ENCODE data around the gene EFCAB6.

Gene EFCAB6

GRCh38 chr22:43633631-43634285 lies 178.3 kb downstream of the EFCAB6 start:
- DNase-seq = no peak

- DNase-seq = no peak
Observed at GRCh38 chr22:43631846-43632245, 180.3 kb downstream of the EFCAB6 start.

- no peak for DNase-seq
Observed at GRCh38 chr22:43631201-43631600, 180.9 kb downstream of the EFCAB6 start.

- DNase-seq = no peak
Observed at GRCh38 chr22:43630451-43630850, 181.7 kb downstream of the EFCAB6 start.

- DNase-seq = no peak
Observed at GRCh38 chr22:43628250-43628649, 183.9 kb downstream of the EFCAB6 start.

GRCh38 chr22:43627485-43628213 lies 184.5 kb downstream of the EFCAB6 start:
- DNase-seq = no peak

- DNase-seq = no peak
Observed at GRCh38 chr22:43625242-43625641, 186.9 kb downstream of the EFCAB6 start.

GRCh38 chr22:43624144-43624998 lies 187.7 kb downstream of the EFCAB6 start:
- no peak for DNase-seq

- no peak for DNase-seq
Observed at GRCh38 chr22:43622886-43623285, 189.2 kb downstream of the EFCAB6 start.

- DNase-seq = no peak
Observed at GRCh38 chr22:43620197-43620596, 191.9 kb downstream of the EFCAB6 start.

- DNase-seq = no peak
Observed at GRCh38 chr22:43618517-43618916, 193.6 kb downstream of the EFCAB6 start.

GRCh38 chr22:43616645-43617044 lies 195.5 kb downstream of the EFCAB6 start:
- no peak for DNase-seq

- no peak for DNase-seq
Observed at GRCh38 chr22:43600265-43600664, 211.8 kb downstream of the EFCAB6 start.

GRCh38 chr22:43592476-43592875 lies 219.6 kb downstream of the EFCAB6 start:
- DNase-seq = no peak

- no peak for DNase-seq
Observed at GRCh38 chr22:43591380-43591779, 220.7 kb downstream of the EFCAB6 start.

GRCh38 chr22:43587574-43587973 lies 224.5 kb downstream of the EFCAB6 start:
- no peak for DNase-seq

GRCh38 chr22:43583501-43583900 lies 228.6 kb downstream of the EFCAB6 start:
- no peak for DNase-seq

- DNase-seq = no peak
Observed at GRCh38 chr22:43582394-43582793, 229.7 kb downstream of the EFCAB6 start.

- DNase-seq = no peak
Observed at GRCh38 chr22:43580271-43580750, 231.8 kb downstream of the EFCAB6 start.

- no peak for DNase-seq
Observed at GRCh38 chr22:43574738-43575137, 237.4 kb downstream of the EFCAB6 start.

- DNase-seq = no peak
Observed at GRCh38 chr22:43572710-43573109, 239.4 kb downstream of the EFCAB6 start.

- no peak for DNase-seq
Observed at GRCh38 chr22:43571181-43571580, 240.9 kb downstream of the EFCAB6 start.

- peak; percentile 62 for DNase-seq
Observed at GRCh38 chr22:43570531-43571165, 241.5 kb downstream of the EFCAB6 start.

All from MV-4-11 (cell line).